Colonic mucosa (tissue), 4 donors: ENCODE data around the gene CRYAB. TPM values are rescaled to one million over a fixed set of nuclear protein-coding genes. Genes with fewer than 3 reads are reported as not detected.
"Not testable (repeated sequence)": the region's sequence is repeated elsewhere in the genome, so short reads cannot be mapped to it uniquely, and the experiment has no call there.

ENCODE experiments used
- DNase-seq: peaks from one replicate; pipeline ENCODE4 v3.0.0-alpha.2; 2020
- H3K27ac ChIP-seq: fragments of 200-600 bp; one replicate; pipeline ENCODE4 v1.8.0; 2021
- H3K27me3 ChIP-seq: fragments of 200-600 bp; one replicate; pipeline ENCODE4 v1.8.0; 2021
- H3K36me3 ChIP-seq: fragments of 200-600 bp; one replicate; pipeline ENCODE4 v1.8.0; 2021
- H3K4me1 ChIP-seq: fragments of 200-600 bp; one replicate; pipeline ENCODE4 v1.8.0; 2021; ENCODE audit warnings: mild to moderate bottlenecking
- H3K4me3 ChIP-seq: fragments of 200-600 bp; one replicate; pipeline ENCODE4 v1.8.0; 2021
- H3K9ac ChIP-seq, 2 donors: one replicate each; pipeline ENCODE4 v1.7.0; 2013; ENCODE audit warnings: control low read depth in 2 of 2, low read depth in 2 of 2, low read length in 2 of 2
- H3K9me3 ChIP-seq: fragments of 200-600 bp; one replicate; pipeline ENCODE4 v1.8.0; 2021
- intact Hi-C: fragments of 100-400 bp; cut with DNase I; formaldehyde crosslinking; loops from one replicate; pipeline ENCODE4 v1.14.1; 2022
- total RNA-seq, 2 donors: library from RNA; stranded (reverse); fragmentation: NEBNext Ultra II Directional in 1 of 2; extraction: Animal tissue kit (Norgen Biotek cat#: 25700) in 1 of 2; gene quantifications; one replicate each; pipeline ENCODE4 v1.2.1, GENCODE V29; 2021
- TF ChIP-seq, protein P1 (sequence below): fragments of 200-600 bp; IDR thresholded peaks from one replicate; pipeline ENCODE4 v1.8.0; 2022; ENCODE audit warnings: antibody characterized with exemption, mild to moderate bottlenecking
- donor health status: healthy.
- donor health status: DM: no; HTN: no; CAD: no.
- donor health status: DM: no; HTN: no; CAD: no.

Gene CRYAB
- total RNA-seq, 2 donors from 2014 or later = 10.6 to 166 TPM

DNA sequence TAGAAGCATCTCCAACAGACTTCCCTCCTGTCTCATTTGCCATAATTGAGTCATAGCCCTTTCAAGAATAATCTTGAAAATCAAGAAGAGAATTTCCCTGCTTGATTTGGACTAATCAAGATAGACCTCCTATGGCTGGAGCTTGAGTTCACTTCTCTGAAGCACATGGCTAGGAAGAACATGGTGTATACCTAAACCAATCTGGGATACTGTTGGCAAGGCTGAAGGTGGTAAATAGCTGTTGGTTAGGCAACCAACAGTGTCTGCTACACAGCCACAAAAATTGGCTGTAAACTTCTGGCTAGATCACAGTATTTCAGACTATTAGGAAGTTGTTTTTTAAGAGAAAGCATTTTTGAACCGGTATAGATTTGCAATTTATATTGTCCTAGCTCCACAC is 4.9 kb downstream of the CRYAB start:
- DNase-seq = no peak
- no peak overlapping the region for H3K9ac ChIP-seq
- no peak overlapping the region for H3K27ac ChIP-seq
- TF ChIP-seq, protein P1, sequence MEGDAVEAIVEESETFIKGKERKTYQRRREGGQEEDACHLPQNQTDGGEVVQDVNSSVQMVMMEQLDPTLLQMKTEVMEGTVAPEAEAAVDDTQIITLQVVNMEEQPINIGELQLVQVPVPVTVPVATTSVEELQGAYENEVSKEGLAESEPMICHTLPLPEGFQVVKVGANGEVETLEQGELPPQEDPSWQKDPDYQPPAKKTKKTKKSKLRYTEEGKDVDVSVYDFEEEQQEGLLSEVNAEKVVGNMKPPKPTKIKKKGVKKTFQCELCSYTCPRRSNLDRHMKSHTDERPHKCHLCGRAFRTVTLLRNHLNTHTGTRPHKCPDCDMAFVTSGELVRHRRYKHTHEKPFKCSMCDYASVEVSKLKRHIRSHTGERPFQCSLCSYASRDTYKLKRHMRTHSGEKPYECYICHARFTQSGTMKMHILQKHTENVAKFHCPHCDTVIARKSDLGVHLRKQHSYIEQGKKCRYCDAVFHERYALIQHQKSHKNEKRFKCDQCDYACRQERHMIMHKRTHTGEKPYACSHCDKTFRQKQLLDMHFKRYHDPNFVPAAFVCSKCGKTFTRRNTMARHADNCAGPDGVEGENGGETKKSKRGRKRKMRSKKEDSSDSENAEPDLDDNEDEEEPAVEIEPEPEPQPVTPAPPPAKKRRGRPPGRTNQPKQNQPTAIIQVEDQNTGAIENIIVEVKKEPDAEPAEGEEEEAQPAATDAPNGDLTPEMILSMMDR = no peak
- intact Hi-C loops = no loop called here
- no peaks in the 10 kb centered on the region for H3K27me3 ChIP-seq
- H3K4me1 ChIP-seq = no peaks in the 10 kb centered on the region
- no peak overlapping the region for H3K4me3 ChIP-seq
- H3K36me3 ChIP-seq = no peaks in the 10 kb centered on the region
- no peaks in the 10 kb centered on the region for H3K9me3 ChIP-seq

DNA sequence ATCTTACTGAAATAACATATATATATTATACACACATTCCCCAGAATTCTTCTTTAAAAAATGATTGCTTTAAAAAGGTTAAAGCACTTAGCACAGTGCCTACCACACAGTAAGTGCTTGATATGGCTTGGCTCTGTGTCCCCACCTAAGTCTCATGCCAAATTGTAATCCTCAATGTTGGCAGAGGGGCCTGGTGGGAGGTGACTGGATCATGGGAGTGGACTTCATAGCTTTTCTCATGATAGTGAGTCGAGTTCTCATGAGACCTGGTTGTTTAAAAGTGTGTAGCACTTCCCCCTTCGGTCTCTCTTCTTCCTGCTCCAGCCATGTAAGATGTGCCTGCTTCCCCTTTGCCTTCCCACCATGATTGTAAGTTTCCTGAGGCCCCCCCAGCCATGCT is 6.2 kb downstream of the CRYAB start:
- Histone ChIP-seq H3K27me3 (no peaks in the 10 kb centered on the region), H3K36me3 (no peaks in the 10 kb centered on the region), H3K27ac (no peak overlapping the region), H3K4me3 (no peak overlapping the region), H3K9me3 (no peaks in the 10 kb centered on the region), H3K9ac (no peak overlapping the region), H3K4me1 (no peaks in the 10 kb centered on the region)
- DNase-seq = no peak
- TF ChIP-seq, protein P1 = no peak
- intact Hi-C loops = no loop called here

DNA sequence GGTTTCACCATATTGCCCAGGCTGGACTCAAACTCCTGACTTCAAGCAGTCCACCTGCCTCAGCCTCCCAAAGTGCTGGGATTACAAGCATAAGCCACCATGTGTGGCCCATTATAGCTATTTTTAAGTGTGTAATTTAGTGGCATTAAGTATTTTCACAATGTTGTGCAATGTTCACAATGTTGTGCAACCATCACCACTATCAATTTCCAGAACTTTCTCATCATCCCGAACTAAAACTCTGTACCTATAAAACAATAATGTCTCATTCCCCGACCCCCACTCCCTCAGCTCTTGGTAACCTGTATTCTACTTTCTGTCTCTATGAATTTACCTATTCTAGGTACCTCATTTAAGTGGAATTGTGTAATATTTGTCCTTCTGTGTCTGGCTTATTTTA is 24.7 kb downstream of the CRYAB start:
- intact Hi-C loops = no loop called here
- Histone ChIP-seq H3K27me3 (no peaks in the 10 kb centered on the region), H3K9me3 (no peaks in the 10 kb centered on the region), H3K4me3 (no peak overlapping the region), H3K27ac (no peak overlapping the region), H3K36me3 (no peaks in the 10 kb centered on the region), H3K9ac (no peak overlapping the region), H3K4me1 (no peaks in the 10 kb centered on the region)
- TF ChIP-seq, protein P1 = no peak
- no peak for DNase-seq

DNA sequence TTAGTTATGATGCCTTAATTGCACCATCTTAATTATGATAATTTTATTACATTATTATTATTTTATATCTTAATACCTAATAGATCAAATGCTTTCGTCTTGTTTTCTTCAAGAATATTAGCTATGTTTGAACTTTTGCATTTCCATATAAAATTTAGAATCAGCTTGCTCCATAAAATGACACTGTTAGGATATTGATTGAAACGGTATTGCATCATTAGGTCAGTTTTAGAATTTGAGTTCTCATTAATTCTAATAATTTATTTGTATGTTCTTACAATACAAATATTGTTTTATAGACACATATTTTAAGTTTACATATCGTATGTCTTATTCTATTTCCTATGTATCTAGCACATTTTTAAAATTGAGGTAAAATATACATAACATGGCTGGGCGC is 25.5 kb downstream of the CRYAB start:
- intact Hi-C loops = no loop called here
- TF ChIP-seq, protein P1 = no peak
- Histone ChIP-seq H3K9ac (no peak overlapping the region), H3K4me1 (no peaks in the 10 kb centered on the region), H3K9me3 (no peaks in the 10 kb centered on the region), H3K27ac (no peak overlapping the region), H3K4me3 (no peak overlapping the region), H3K36me3 (no peaks in the 10 kb centered on the region), H3K27me3 (no peaks in the 10 kb centered on the region)
- DNase-seq = no peak

DNA sequence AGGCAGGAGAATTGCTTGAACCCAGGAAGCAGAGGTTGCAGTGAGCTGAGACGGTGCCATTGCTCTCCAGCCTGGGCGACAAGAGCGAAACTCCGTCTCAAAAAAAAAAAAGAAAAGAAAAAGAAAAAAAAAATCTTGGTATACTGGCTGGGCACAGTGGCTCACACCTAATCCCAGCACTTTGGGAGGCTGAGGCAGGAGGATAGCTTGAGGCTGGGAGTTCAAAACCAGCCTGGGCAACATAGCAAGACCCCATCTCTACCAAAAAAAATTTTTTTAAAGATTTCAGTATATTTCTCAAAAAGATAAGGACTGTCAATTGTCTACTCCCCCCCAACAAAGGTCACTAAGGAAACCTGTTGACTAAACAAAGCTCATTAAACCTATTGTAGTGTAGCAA is 26.5 kb downstream of the CRYAB start:
- H3K9me3 ChIP-seq, DNase-seq, H3K9ac ChIP-seq, H3K4me3 ChIP-seq, H3K27me3 ChIP-seq, intact Hi-C loops, H3K27ac ChIP-seq, H3K36me3 ChIP-seq, H3K4me1 ChIP-seq: not testable (repeated sequence)

DNA sequence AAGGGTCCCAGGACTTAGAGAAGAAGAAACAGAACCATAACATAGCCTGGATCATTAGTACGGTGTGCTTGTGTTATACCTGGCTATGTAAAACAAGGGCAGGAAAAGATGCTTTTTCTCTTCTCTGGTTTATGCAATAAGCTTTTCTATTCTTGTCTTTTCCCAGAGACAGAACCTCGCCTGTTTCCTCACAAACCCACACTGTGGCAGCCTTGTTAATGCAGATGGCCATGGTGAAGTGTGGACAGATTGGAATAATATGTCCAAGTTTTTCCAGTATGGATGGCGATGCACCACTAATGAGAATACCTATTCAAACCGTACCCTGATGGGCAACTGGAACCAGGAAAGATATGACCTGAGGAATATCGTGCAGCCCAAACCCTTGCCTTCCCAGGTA is 29.4 kb downstream of the CRYAB start:
- TF ChIP-seq, protein P1 = no peak

More for the DNA sequence above, 29.4 kb downstream of the CRYAB start:
- Histone ChIP-seq H3K4me3 (no peak overlapping the region), H3K27me3 (no peaks in the 10 kb centered on the region), H3K9ac (no peak overlapping the region), H3K27ac (no peak overlapping the region), H3K4me1 (no peaks in the 10 kb centered on the region), H3K9me3 (no peaks in the 10 kb centered on the region), H3K36me3 (no peaks in the 10 kb centered on the region)
- intact Hi-C loops = loop anchor here (5.0 kb wide), 1 partner anchor 40 kb away; no protein-coding TSS in a partner anchor
- no peak for DNase-seq
